Keratinocyte (primary cell): Measurements from ENCODE around the gene MYH10.

Experiments
- EZH2 ChIP-seq: IDR thresholded peaks from one replicate; pipeline ENCODE4 v1.6.1; 2012; ENCODE audit warnings: inconsistent platforms, mild to moderate bottlenecking, low read length, moderate library complexity
- TF ChIP-seq, protein P1 (sequence below), 3 experiments: IDR thresholded peaks in 1 of 3; conservative IDR thresholded peaks in 1 of 3; optimal IDR thresholded peaks in 1 of 3; 2 replicates in 2 of 3; 3 replicates in 1 of 3; pipeline versions ENCODE3 to v1.5.1; 2011; ENCODE audit warnings: low read length in 3 of 3, mild to moderate bottlenecking in 3 of 3, moderate library complexity in 2 of 3, control low read depth in 1 of 3, inconsistent platforms in 1 of 3; ENCODE audit not compliant: insufficient read depth in 2 of 3; ENCODE audit errors: extremely low read depth in 1 of 3

DNA sequence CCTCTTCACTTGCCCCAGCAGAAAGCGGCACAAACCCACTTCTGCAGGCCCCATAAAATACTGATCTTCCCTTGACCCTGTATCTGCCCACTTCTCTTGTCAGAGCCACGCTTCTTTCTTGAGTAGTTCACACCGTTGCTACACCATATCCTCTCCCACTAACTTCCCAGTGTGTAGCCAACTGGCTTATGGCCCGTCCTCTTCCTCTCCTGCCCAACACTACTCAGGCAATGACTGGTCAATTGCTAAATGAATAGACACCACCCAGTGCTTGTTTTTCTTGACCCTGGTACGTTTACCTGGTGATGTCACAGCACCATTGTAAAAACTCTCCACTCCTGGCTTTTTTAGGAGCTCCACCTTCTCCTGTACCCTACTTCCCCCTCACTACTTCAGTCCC, 107.9 kb downstream of the MYH10 start:
- TF ChIP-seq, protein P1, sequence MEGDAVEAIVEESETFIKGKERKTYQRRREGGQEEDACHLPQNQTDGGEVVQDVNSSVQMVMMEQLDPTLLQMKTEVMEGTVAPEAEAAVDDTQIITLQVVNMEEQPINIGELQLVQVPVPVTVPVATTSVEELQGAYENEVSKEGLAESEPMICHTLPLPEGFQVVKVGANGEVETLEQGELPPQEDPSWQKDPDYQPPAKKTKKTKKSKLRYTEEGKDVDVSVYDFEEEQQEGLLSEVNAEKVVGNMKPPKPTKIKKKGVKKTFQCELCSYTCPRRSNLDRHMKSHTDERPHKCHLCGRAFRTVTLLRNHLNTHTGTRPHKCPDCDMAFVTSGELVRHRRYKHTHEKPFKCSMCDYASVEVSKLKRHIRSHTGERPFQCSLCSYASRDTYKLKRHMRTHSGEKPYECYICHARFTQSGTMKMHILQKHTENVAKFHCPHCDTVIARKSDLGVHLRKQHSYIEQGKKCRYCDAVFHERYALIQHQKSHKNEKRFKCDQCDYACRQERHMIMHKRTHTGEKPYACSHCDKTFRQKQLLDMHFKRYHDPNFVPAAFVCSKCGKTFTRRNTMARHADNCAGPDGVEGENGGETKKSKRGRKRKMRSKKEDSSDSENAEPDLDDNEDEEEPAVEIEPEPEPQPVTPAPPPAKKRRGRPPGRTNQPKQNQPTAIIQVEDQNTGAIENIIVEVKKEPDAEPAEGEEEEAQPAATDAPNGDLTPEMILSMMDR (optimal IDR thresholded peaks at IDR 0.05 in 1 of 3, IDR thresholded peaks at IDR 0.05 in 1 of 3, conservative IDR thresholded peaks at IDR 0.05 in 1 of 3; ENCODE audit: extremely low read depth in 1 of 3, insufficient read depth in 2 of 3, low read length in 3 of 3) = no peak
- TF ChIP-seq EZH2 = no peak
